ENCODE data around the gene LDLRAD4. TPM values are rescaled to one million over a fixed set of nuclear protein-coding genes. Genes with fewer than 3 reads are reported as not detected.

Gene LDLRAD4
- total RNA-seq, 1 donor from 2014 or later, result 24.7 TPM

DNA sequence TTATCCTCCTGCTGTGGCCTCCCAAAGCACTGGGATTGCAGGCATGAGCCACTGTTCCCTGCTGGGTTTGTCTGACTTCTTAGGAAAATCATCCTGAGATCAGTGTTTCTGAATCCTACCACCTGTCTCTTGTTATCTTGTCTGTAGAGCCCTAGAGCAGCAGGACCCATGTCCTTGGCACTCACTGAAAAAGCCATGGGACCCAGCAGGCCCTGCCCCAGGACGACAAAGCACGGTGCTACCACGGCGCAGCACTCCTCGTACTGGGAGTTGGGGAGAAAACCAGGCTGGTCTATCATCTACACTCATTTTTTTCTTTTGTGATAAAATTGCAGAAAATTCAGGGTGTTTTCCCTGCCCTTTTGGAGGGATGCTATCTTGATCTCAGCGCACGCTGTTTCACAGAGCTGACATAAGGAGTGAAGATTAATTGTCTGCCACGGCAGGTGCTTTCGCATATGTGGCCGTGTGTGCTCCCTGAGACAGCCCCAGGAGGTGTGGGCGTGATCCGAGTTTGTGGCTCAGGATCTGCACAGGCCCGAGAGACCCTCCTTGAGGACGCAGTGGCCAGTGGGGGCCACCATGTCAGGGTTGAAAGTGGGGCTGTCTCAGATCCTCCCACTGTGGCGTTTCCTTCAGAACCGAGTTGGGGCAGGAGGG, 179.1 kb downstream of the LDLRAD4 start:
- intact Hi-C loops (cut with micrococcal nuclease), result no loop called here

GRCh38 chr18:13398631-13399030, 180.1 kb downstream of the LDLRAD4 start:
- intact Hi-C loops (cut with micrococcal nuclease), result no loop called here

GRCh38 chr18:13399511-13399910, 181.0 kb downstream of the LDLRAD4 start:
- intact Hi-C loops (cut with micrococcal nuclease), result no loop called here

DNA sequence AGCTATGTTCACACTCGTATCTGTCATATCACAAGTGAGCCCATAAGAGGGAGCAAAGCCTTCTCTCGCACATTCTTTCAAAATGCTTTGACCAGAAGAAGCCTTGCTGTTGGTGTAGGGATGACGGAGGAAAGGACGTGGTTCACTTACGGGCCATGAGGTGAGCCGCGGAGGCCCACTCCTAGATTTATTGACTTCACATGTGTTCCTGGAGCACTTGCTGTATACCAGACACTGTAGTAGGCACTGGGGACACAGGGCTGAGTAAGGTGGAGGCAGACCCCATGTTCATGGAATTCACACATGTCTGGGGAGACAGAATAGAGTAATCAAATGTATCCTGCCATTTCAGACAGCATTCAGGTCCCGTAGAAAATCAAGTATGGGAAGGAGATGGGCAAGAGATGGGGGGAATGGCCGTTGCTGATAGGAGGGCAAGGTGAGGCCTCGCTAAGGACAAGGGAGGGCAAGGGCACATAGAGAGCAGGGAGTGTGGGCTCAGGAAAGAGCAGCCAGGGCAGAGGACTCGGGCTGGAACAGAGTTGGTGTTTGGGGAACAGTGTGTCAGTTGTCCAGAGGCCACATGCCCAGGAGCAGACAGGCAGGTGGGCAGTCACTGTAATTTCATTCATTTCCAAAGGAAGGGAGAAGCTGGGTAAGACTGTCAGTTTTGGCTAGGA, 182.2 kb downstream of the LDLRAD4 start:
- intact Hi-C loops (cut with micrococcal nuclease), result no loop called here

GRCh38 chr18:13401404-13401803, 182.8 kb downstream of the LDLRAD4 start:
- intact Hi-C loops (cut with micrococcal nuclease), result no loop called here

DNA sequence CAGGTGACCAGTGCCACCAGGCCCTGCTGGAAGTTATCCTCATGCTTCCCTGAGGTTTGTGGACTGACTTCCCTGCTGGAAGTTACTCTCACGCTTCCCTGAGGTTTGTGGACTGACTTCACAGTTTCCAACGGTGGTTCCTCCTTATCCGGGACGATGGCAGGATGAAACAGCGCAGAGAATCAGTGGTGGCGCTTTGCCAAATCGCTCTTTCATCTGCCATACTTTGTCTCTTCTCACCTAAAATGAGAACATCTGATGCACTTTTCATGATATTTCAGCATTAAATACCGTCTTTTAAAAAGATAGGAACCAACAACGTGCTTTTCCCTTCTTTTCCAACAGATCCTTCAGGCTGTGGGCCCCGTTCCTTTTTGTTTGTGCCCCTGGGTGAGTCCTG, 183.3 kb downstream of the LDLRAD4 start:
- intact Hi-C loops (cut with micrococcal nuclease), result no loop called here

- intact Hi-C loops (cut with micrococcal nuclease), result no loop called here
These were observed 185.4 kb downstream of the LDLRAD4 start for GRCh38 chr18:13403786-13404549.

DNA sequence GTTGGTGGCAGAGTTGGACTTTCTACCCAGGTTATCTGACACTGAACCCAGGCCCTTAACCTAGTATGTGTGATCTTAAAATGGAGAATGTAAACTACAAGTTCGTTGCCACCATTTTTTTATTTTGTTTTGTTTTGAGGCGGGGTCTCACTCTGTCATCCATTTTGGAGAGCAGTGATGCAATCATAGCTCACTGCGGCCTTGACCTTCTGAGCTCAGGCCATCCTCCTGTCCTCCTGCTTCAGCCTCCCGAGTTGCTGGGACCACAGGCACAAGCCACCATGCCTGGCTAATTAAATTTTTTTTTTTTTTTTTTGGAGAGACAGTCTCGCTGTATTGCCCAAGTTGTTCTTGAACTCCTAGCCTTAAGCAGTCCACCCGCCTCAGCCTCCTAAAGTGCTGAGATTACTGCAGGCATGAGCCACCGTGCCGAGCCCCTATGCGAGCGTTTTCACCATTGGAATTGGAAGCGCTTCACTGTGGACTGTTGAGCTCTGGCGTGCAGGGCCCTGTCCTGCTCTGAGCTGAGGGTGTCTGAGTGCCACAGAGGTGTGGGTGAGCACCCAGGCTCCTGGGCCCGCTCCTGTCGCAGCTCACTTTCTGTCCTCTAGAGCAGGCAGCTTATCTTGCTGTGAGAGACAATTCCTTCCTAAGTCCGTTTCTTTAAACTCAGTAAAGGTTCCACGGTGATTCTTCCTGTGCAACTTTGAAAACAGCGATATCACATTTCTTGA, 186.9 kb downstream of the LDLRAD4 start:
- intact Hi-C loops (cut with micrococcal nuclease), result no loop called here

- intact Hi-C loops (cut with micrococcal nuclease), result no loop called here
These were observed 187.6 kb downstream of the LDLRAD4 start for GRCh38 chr18:13406049-13406615.

DNA sequence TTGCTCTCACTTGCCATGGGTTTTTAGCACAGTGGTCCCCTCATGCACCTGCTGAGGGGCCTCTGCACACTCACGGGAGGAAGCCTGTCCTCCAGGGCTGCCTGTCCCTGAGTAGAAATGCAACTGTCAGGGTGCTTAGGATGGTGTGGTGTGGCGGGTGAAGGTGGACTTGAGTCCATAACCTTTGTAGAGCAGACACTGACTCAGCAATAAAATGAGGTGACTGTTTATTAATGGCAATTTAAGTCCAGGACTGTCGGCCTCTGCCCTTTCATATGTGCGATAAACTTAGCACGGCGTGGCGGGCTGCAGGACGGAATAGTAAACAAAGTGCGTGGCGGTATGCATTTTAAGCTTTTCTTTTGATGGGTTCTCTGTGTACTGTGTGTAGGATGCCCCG, 188.2 kb downstream of the LDLRAD4 start:
- intact Hi-C loops (cut with micrococcal nuclease), result no loop called here

- intact Hi-C loops (cut with micrococcal nuclease), result no loop called here
These were observed 188.9 kb downstream of the LDLRAD4 start for GRCh38 chr18:13407484-13407883.

DNA sequence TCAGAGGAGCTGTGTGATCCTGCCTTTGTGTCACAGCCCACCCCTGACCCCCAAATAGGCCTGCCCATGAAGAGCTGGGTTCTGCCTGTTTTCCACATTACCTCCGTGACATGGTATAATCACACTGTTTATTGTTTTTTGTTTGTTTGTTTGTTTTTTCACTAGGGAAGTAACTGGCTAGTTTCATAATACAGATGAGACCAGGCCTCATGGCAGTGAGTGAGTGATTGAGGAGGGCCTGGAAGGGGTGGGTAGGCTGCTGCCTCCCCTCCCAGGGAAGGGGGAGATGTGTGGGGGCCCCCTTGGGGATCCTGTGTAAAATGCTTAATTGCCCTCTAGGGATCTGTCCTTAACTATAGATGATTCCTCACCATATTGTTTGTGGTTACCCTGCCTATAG, 190.5 kb downstream of the LDLRAD4 start:
- intact Hi-C loops (cut with micrococcal nuclease), result no loop called here

GRCh38 chr18:13409997-13410396, 191.4 kb downstream of the LDLRAD4 start:
- intact Hi-C loops (cut with micrococcal nuclease), result no loop called here

DNA sequence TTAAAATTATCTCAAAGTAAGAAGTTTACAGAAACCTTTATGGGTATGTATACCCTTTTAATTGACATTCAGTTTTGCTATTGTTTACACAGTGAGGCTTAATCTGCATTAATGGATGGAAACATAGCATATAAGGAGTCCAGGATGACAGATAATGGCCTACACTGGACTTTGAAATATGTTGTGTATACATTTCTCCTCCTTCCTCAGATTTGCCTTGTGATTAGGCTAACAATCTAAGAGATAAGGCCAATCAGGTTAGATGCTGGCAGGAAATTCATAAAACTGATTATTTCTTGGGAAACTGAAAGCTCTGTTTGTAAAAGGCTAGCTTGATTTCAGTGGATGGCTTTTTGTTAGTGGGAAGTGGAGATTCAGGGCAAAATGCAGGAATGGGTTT, 191.9 kb downstream of the LDLRAD4 start:
- intact Hi-C loops (cut with micrococcal nuclease), result no loop called here

GRCh38 chr18:13412017-13412416, 193.5 kb downstream of the LDLRAD4 start:
- intact Hi-C loops (cut with micrococcal nuclease), result no loop called here

- intact Hi-C loops (cut with micrococcal nuclease), result no loop called here
These were observed 194.3 kb downstream of the LDLRAD4 start for GRCh38 chr18:13412901-13413300.

DNA sequence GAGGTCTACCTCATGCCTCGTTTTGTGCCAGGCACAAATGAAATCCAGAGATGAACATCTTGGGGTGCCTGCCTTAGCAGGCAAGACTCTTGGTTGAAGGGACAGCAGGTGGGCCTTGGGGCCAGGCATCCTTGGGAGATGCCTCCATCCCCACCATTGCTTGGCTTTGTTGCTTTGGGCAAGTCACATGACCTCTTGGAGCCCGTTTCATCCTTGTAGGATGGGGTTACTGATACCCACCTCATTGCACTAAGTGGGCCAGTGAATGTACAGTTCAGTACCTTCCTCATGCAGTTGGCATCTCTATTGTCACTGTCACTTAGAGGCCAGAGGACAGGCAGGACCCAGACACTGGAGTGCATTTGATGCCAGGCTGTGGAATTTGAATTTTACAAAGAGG, 195.5 kb downstream of the LDLRAD4 start:
- intact Hi-C loops (cut with micrococcal nuclease), result no loop called here

DNA sequence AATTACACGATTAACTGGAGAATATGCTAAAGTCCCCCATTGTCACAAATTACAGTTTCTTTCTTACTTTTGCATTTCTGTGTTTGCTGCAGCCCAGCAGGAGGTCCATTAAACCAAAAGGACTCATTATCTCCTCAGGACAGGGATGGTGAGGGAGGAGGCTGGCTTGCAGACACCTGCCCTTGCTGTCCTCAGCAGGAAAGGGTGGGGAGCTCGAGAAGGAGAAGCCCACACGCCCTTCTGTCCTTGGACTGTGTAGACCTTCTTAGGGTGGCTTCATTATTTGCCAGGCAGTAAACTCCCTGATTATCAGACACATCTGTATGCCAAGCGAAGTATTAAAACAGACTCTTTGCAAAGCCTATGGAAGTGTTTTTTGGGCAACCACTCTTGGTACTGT, 196.0 kb downstream of the LDLRAD4 start:
- intact Hi-C loops (cut with micrococcal nuclease), result no loop called here

DNA sequence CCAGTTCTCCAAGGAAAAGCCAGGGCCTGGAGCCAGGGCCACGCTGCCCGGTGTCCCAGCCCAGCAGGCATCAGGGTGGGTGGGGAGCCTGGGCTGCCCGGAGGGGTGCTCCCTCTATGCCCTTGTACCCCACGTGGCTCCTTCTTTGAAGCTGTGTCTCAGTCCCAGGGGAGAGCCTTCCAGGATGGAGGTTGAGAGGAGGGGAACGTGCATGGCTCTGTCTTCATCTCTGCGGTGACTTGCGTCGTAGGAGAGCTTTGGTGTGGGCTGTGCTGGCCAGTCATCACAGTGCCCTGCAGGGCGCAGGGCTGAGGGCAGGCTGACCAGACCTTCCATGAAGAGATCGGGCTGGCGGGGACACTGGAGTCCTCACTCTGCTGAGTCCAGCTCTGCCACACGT, 197.2 kb downstream of the LDLRAD4 start:
- intact Hi-C loops (cut with micrococcal nuclease), result no loop called here

DNA sequence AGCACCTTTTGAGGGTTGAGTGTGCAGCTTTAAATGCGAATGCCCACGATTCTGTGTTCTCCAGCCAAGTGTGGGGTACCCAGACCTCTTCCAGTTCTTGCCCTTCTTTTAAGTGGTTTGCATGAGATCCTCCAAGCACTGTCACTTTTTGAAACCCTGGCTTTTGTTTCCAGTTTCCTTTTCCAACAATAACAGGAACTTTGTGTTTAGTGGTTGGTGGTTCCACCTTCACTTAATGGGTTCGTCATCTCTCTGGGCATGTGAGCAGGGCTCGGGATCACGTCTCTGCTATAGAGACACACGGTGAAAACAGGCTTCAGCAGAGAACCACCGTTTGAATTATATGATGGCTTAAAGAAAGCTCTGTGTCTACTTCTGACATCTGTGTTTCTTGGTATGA, 197.6 kb downstream of the LDLRAD4 start:
- intact Hi-C loops (cut with micrococcal nuclease), result no loop called here

- intact Hi-C loops (cut with micrococcal nuclease), result no loop called here
These were observed 198.3 kb downstream of the LDLRAD4 start for GRCh38 chr18:13416848-13417247.
